H9 (cell line): ENCODE results near the gene MBD5. TPM values are rescaled to one million over a fixed set of nuclear protein-coding genes. Genes with fewer than 3 reads are reported as not detected.

Source experiments
- DNase-seq: peaks from one replicate; pipeline ENCODE4 v3.0.0-alpha.2; 2017
- H2AFZ ChIP-seq: one replicate; pipeline ENCODE4 v1.6.1; 2013; ENCODE audit warnings: mild to moderate bottlenecking, low read length, control low read depth, moderate library complexity
- H2AK5ac ChIP-seq: 2 replicates; pipeline ENCODE4 v1.6.1; 2013; ENCODE audit warnings: low read length, control low read depth, mixed read lengths; ENCODE audit not compliant: insufficient read length
- H2BK120ac ChIP-seq: one replicate; pipeline ENCODE4 v1.6.1; 2013; ENCODE audit warnings: low read depth, mild to moderate bottlenecking, low read length, control low read depth, inconsistent platforms; ENCODE audit not compliant: poor library complexity, severe bottlenecking
- H2BK12ac ChIP-seq: 2 replicates; pipeline ENCODE4 v1.6.1; 2013; ENCODE audit warnings: low read length, control low read depth, mixed read lengths, low read depth; ENCODE audit not compliant: insufficient read length
- H2BK15ac ChIP-seq: 2 replicates; pipeline ENCODE4 v1.6.1; 2013; ENCODE audit warnings: low read depth, low read length, control low read depth
- H2BK20ac ChIP-seq: one replicate; pipeline ENCODE4 v1.6.1; 2013; ENCODE audit warnings: low read depth, mild to moderate bottlenecking, low read length, control low read depth, inconsistent platforms; ENCODE audit not compliant: poor library complexity, severe bottlenecking
- H2BK5ac ChIP-seq: 2 replicates; pipeline ENCODE4 v1.6.1; 2013; ENCODE audit warnings: low read length, control low read depth, mixed read lengths; ENCODE audit not compliant: insufficient read length
- H3K14ac ChIP-seq: 2 replicates; pipeline ENCODE4 v1.6.1; 2013; ENCODE audit warnings: low read length, control low read depth; ENCODE audit not compliant: insufficient read depth
- H3K18ac ChIP-seq: 2 replicates; pipeline ENCODE4 v1.6.1; 2013; ENCODE audit warnings: low read depth, mild to moderate bottlenecking, mixed read lengths, low read length, control low read depth; ENCODE audit not compliant: insufficient read length
- H3K23ac ChIP-seq: 2 replicates; pipeline ENCODE4 v1.6.1; 2013; ENCODE audit warnings: low read length, control low read depth, mixed read lengths, low read depth; ENCODE audit not compliant: insufficient read length
- H3K23me2 ChIP-seq: 2 replicates; pipeline ENCODE4 v1.6.1; 2013; ENCODE audit warnings: low read depth, mild to moderate bottlenecking, mixed read lengths, low read length, control low read depth; ENCODE audit not compliant: insufficient read length, poor library complexity, severe bottlenecking
- H3K27ac ChIP-seq: 2 replicates; pipeline ENCODE4 v1.5.1; 2013; ENCODE audit warnings: low read length, control low read depth, mixed read lengths, low read depth; ENCODE audit not compliant: insufficient read length
- H3K27me3 ChIP-seq: 2 replicates; pipeline ENCODE4 v1.6.1; 2013; ENCODE audit warnings: low read length, control low read depth, inconsistent platforms; ENCODE audit not compliant: insufficient read depth
- H3K4ac ChIP-seq: 2 replicates; pipeline ENCODE4 v1.6.1; 2013; ENCODE audit warnings: low read depth, mild to moderate bottlenecking, control low read depth, inconsistent platforms, low read length, moderate library complexity
- H3K4me1 ChIP-seq: 2 replicates; pipeline ENCODE4 v1.6.1; 2013; ENCODE audit warnings: low read length, control low read depth, inconsistent platforms; ENCODE audit not compliant: insufficient read depth
- H3K4me2 ChIP-seq: 2 replicates; pipeline ENCODE4 v1.6.1; 2013; ENCODE audit warnings: low read length, control low read depth, mixed read lengths; ENCODE audit not compliant: insufficient read length, insufficient read depth
- H3K56ac ChIP-seq: 2 replicates; pipeline ENCODE4 v1.6.1; 2013; ENCODE audit warnings: low read depth, mild to moderate bottlenecking, mixed read lengths, low read length, control low read depth; ENCODE audit not compliant: insufficient read length
- H3K79me1 ChIP-seq: 2 replicates; pipeline ENCODE4 v1.6.1; 2013; ENCODE audit warnings: low read depth, mild to moderate bottlenecking, moderate library complexity, low read length, control low read depth, inconsistent platforms; ENCODE audit not compliant: insufficient read depth, poor library complexity, severe bottlenecking
- H3K79me2 ChIP-seq: 2 replicates; pipeline ENCODE4 v1.6.1; 2013; ENCODE audit warnings: low read length, control low read depth, inconsistent platforms; ENCODE audit not compliant: insufficient read depth
- H3K9ac ChIP-seq: 2 replicates; pipeline ENCODE4 v1.6.1; 2013; ENCODE audit warnings: low read length, control low read depth, mixed read lengths; ENCODE audit not compliant: insufficient read length; ENCODE audit errors: extremely low read depth
- H3K9me3 ChIP-seq: one replicate; pipeline ENCODE4 v1.6.1; 2013; ENCODE audit warnings: low read depth, low read length, inconsistent platforms; ENCODE audit not compliant: control insufficient read depth
- H3T11ph ChIP-seq: one replicate; pipeline ENCODE4 v1.6.1; 2013; ENCODE audit warnings: mild to moderate bottlenecking, low read length, control low read depth, inconsistent platforms
- H4K20me1 ChIP-seq: one replicate; pipeline ENCODE4 v1.6.1; 2013; ENCODE audit not compliant: control insufficient read depth, insufficient read length, insufficient read depth
- H4K5ac ChIP-seq: 2 replicates; pipeline ENCODE4 v1.6.1; 2013; ENCODE audit warnings: low read depth, mild to moderate bottlenecking, mixed read lengths, low read length, control low read depth; ENCODE audit not compliant: insufficient read length
- H4K8ac ChIP-seq: replicated peaks from 2 replicates; pipeline ENCODE4 v1.6.1; 2013; ENCODE audit warnings: low read length, control low read depth, mixed read lengths, low read depth; ENCODE audit not compliant: insufficient read length
- H4K91ac ChIP-seq: 2 replicates; pipeline ENCODE4 v1.6.1; 2013; ENCODE audit warnings: low read depth, mild to moderate bottlenecking, moderate library complexity, mixed read lengths, low read length, control low read depth; ENCODE audit not compliant: insufficient read length
- H3K27ac Mint-ChIP-seq, 3 experiments: 2 replicates in 2 of 3; 3 replicates in 1 of 3; pipeline ENCODE4 v1.8.0; 2020 to 2021; ENCODE audit warnings: mixed read lengths in 3 of 3, mild to moderate bottlenecking in 1 of 3, moderate library complexity in 1 of 3
- H3K27me3 Mint-ChIP-seq: 2 replicates; pipeline ENCODE4 v1.8.0; 2021; ENCODE audit warnings: low read depth, mild to moderate bottlenecking, moderate library complexity, mixed read lengths
- H3K36me3 Mint-ChIP-seq, 3 experiments: 2 replicates in 2 of 3; 3 replicates in 1 of 3; pipeline ENCODE4 v1.8.0; 2020 to 2021; ENCODE audit warnings: low read depth in 3 of 3, mixed read lengths in 3 of 3; ENCODE audit not compliant: insufficient read depth in 1 of 3
- H3K4me1 Mint-ChIP-seq, 2 experiments: 2 replicates each; pipeline ENCODE4 v1.8.0; 2020; ENCODE audit warnings: mixed read lengths in 2 of 2
- H3K4me3 Mint-ChIP-seq, 2 experiments: 2 replicates in 1 of 2; 3 replicates in 1 of 2; pipeline ENCODE4 v1.8.0; 2020 to 2021; ENCODE audit warnings: mild to moderate bottlenecking in 2 of 2, mixed read lengths in 2 of 2, moderate library complexity in 1 of 2
- H3K9me3 Mint-ChIP-seq, 2 experiments: 2 replicates in 1 of 2; 3 replicates in 1 of 2; pipeline ENCODE4 v1.8.0; 2020; ENCODE audit warnings: mild to moderate bottlenecking in 2 of 2, mixed read lengths in 2 of 2, moderate library complexity in 1 of 2
- CTCF ChIP-seq: fragments of 200-600 bp; sonication (generic); conservative IDR thresholded peaks from 3 replicates; pipeline ENCODE4 v1.8.0; 2021; ENCODE audit warnings: antibody characterized with exemption, mild to moderate bottlenecking
- WGBS: extraction: QIAGEN DNeasy Blood & Tissue Kit; methylation state at CpG from one replicate; pipeline ENCODE4 v1.1.7; 2013; ENCODE audit warnings: missing lambda C conversion rate, low lambda C conversion rate, mixed read lengths; ENCODE audit not compliant: insufficient read length; ENCODE audit errors: extremely low coverage; 5-methylcytosine and 5-hydroxymethylcytosine counted together
- total RNA-seq: library from RNA; stranded (reverse); gene quantifications from 2 replicates; pipeline ENCODE4 v1.2.1, GENCODE V29; 2021

Gene MBD5
- total RNA-seq, 1 experiment from 2014 or later, result 23.1 TPM

GRCh38 chr2:148179724-148180123, 158.8 kb downstream of the MBD5 start:
- Histone ChIP-seq H3K23ac (no peak overlapping the region), H4K20me1 (no peaks in the 10 kb centered on the region), H3K14ac (no peak overlapping the region), H3K27ac (no peak overlapping the region), H4K5ac (no peak overlapping the region), H2BK12ac (no peak overlapping the region), H3K27me3 (no peaks in the 10 kb centered on the region), H3K23me2 (no peaks in the 10 kb centered on the region), H3T11ph (no peak overlapping the region), H2BK15ac (no peak overlapping the region), H2BK20ac (no peak overlapping the region), H2AK5ac (no peak overlapping the region), H4K91ac (no peak overlapping the region), H3K4ac (no peak overlapping the region), H3K9me3 (no peaks in the 10 kb centered on the region), H3K4me1 (no peaks in the 10 kb centered on the region), H3K56ac (no peak overlapping the region), H3K79me2 (no peaks in the 10 kb centered on the region), H2BK5ac (no peak overlapping the region), H3K4me2 (no peak overlapping the region), H3K18ac (no peak overlapping the region), H2BK120ac (no peak overlapping the region), H3K79me1 (no peaks in the 10 kb centered on the region), H2AFZ (no peak overlapping the region), H4K8ac (no peak overlapping the region), H3K9ac (no peak overlapping the region)
- no peaks in the 10 kb centered on the region for H3K4me1 Mint-ChIP-seq
- no peak for DNase-seq
- H3K27me3 Mint-ChIP-seq, result no peaks in the 10 kb centered on the region
- TF ChIP-seq CTCF, result no peak
- H3K4me3 Mint-ChIP-seq, result no peak overlapping the region
- H3K9me3 Mint-ChIP-seq, result no peaks in the 10 kb centered on the region
- WGBS, result no CpG with 5 or more reads among the region's 1 CpG
- peak overlapping the region in 1 of 3 experiments; percentile 41; a peak in 1 of 7 replicates for H3K27ac Mint-ChIP-seq
- peaks cover 0 to 11% (median 4%) of the 10 kb centered on the region in 3 experiments; a peak in 5 of 7 replicates for H3K36me3 Mint-ChIP-seq
